Cardiac muscle cell (in vitro differentiated cells and primary cell): ENCODE data around the gene CANX. TPM values are rescaled to one million over a fixed set of nuclear protein-coding genes. Genes with fewer than 3 reads are reported as not detected.

Source experiments
- DNase-seq, 2 donors: peaks; one replicate each; pipeline versions ENCODE4 v3.0.0 to v3.0.0-alpha.2; 2010 to 2017; ENCODE audit warnings: low read depth in 1 of 2, low spot score in 1 of 2
- H3K27ac ChIP-seq: fragments of 200-600 bp; sonication (generic); 2 replicates; pipeline ENCODE4 v1.5.1; 2016
- H3K27me3 ChIP-seq: fragments of 200-600 bp; sonication (generic); 2 replicates; pipeline ENCODE4 v1.6.0; 2016; ENCODE audit warnings: control low read depth
- H3K36me3 ChIP-seq: fragments of 200-600 bp; sonication (generic); 2 replicates; pipeline ENCODE4 v1.5.1; 2016; ENCODE audit warnings: control low read depth
- H3K4me1 ChIP-seq: fragments of 200-600 bp; sonication (generic); 2 replicates; pipeline ENCODE4 v1.8.1; 2017; ENCODE audit warnings: low read depth, mild to moderate bottlenecking, mixed run types
- H3K4me3 ChIP-seq: fragments of 200-600 bp; sonication (generic); 2 replicates; pipeline ENCODE4 v1.5.1; 2016; ENCODE audit warnings: mild to moderate bottlenecking
- H3K9me3 ChIP-seq: fragments of 200-600 bp; sonication (generic); 2 replicates; pipeline ENCODE4 v1.5.1; 2017; ENCODE audit warnings: low read depth, mild to moderate bottlenecking, control low read depth
- polyA plus RNA-seq: library from polyadenylated mRNA; unstranded; fragments of >200 nt; fragmentation: Nextera tagmentation; extraction: Ambion mirVana; gene quantifications from 2 replicates; pipeline ENCODE4 v1.2.1, GENCODE V29; 2016
- total RNA-seq: library from RNA; depleted of rRNA; stranded (reverse); fragments of >200 nt; gene quantifications from 2 replicates; pipeline ENCODE4 v1.2.3, GENCODE V29; 2016
- TF ChIP-seq, protein P1 (sequence below): IDR thresholded peaks from 2 replicates; pipeline ENCODE4 v1.5.1; 2012; ENCODE audit warnings: low read depth, mild to moderate bottlenecking, low read length

CANX gene
- total and polyA plus RNA-seq, 2 experiments from 2014 or later = 319 to 358 TPM

DNA sequence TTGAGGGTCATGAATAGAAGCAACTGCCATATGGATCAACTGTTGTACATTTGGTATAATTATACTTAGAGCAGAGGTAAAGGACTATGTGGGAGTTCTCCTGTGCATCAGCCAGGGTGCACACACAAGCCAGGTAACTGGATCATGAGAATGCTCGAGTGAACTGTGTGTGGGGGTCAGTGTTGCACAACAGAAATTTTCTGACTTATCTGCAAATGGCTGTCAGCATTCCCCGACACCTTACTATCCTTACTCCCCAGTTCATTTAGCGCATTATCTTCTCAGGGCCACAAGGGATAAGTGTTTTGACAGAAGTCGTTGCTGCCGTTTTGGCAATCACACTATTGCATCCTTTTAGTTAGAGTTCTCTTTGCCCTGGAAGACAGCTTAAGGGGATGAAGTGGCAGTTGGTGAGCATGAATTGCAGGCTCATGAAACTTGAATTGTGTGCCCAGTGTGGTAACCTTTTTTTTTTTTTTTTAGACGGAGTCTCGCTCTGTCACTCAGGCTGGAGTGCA lies 1.7 kb downstream of the CANX start:
- peak; percentile 25 to 27 for DNase-seq
- no peaks in the 10 kb centered on the region for H3K9me3 ChIP-seq
- peak overlapping the region; percentile 91 for H3K4me3 ChIP-seq
- peaks cover 9% of the 10 kb centered on the region for H3K4me1 ChIP-seq
- peak overlapping the region; percentile 100 for H3K27ac ChIP-seq
- H3K27me3 ChIP-seq = no peaks in the 10 kb centered on the region
- TF ChIP-seq, protein P1, sequence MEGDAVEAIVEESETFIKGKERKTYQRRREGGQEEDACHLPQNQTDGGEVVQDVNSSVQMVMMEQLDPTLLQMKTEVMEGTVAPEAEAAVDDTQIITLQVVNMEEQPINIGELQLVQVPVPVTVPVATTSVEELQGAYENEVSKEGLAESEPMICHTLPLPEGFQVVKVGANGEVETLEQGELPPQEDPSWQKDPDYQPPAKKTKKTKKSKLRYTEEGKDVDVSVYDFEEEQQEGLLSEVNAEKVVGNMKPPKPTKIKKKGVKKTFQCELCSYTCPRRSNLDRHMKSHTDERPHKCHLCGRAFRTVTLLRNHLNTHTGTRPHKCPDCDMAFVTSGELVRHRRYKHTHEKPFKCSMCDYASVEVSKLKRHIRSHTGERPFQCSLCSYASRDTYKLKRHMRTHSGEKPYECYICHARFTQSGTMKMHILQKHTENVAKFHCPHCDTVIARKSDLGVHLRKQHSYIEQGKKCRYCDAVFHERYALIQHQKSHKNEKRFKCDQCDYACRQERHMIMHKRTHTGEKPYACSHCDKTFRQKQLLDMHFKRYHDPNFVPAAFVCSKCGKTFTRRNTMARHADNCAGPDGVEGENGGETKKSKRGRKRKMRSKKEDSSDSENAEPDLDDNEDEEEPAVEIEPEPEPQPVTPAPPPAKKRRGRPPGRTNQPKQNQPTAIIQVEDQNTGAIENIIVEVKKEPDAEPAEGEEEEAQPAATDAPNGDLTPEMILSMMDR = no peak
- peaks cover 2% of the 10 kb centered on the region for H3K36me3 ChIP-seq

DNA sequence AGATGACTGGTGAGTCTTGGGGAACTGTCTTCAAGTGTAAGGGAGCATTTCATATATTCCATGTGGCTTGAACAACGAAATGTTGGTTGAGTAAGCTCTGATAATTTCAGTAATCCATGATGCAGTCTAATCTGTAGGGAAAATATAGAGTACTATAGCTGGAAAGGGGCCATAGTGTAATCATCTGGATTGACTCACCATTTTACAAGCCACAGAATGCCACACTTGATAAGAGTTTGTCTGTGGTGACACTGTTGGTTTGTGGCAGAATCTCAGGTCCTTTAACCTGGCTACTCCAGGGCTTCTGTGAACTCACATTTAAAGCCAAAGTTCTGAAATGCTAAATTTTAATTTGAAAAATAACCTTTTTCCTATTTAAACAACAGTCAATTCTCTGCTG lies 17.5 kb downstream of the CANX start:
- Histone ChIP-seq H3K36me3 (peaks cover 72% of the 10 kb centered on the region), H3K4me1 (no peaks in the 10 kb centered on the region), H3K9me3 (no peaks in the 10 kb centered on the region), H3K27me3 (no peaks in the 10 kb centered on the region), H3K27ac (peak overlapping the region; percentile 39), H3K4me3 (no peak overlapping the region)
- TF ChIP-seq, protein P1 = no peak
- peak in 1 of 2 donors; percentile 16 for DNase-seq

DNA sequence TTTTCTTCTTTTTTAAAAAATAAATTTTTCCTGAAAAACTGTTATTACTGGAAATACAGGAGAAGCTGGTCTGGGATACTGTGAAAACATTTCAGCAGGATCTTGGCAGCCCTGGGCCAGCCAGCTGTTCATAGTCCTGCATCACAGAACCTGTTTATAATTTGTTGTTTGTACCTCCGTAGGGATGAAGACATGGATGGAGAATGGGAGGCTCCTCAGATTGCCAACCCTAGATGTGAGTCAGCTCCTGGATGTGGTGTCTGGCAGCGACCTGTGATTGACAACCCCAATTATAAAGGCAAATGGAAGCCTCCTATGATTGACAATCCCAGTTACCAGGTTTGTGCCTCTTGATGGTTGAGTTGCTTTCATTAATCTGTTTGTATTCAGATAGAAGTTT lies 21.5 kb downstream of the CANX start:
- Histone ChIP-seq H3K27me3 (no peaks in the 10 kb centered on the region), H3K9me3 (no peaks in the 10 kb centered on the region), H3K4me3 (no peak overlapping the region), H3K36me3 (peaks cover 93% of the 10 kb centered on the region), H3K4me1 (no peaks in the 10 kb centered on the region), H3K27ac (no peak overlapping the region)
- no peak for DNase-seq
- TF ChIP-seq, protein P1 = no peak

DNA sequence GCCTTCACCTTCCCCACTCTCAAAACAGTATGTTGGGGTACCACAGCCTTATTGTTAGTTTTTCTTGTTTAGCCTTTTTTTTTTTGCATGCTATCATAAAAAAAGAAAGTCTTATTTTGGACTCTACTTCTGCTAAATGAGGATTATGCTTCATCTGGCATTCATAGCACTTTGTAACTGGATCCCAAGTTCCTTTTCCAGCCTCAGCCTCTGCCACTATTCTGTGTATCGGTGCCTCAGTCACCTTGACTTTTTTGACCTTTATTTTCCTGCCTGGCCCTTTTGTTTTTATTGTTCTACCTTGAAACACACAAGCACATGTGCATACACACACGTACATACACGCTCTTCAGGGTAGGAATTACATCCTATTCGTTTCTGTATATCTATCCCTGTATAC lies 25.4 kb downstream of the CANX start:
- peaks cover 97% of the 10 kb centered on the region for H3K36me3 ChIP-seq
- H3K9me3 ChIP-seq = no peaks in the 10 kb centered on the region
- no peak overlapping the region for H3K27ac ChIP-seq
- no peaks in the 10 kb centered on the region for H3K27me3 ChIP-seq
- no peak overlapping the region for H3K4me3 ChIP-seq
- TF ChIP-seq, protein P1 = no peak
- H3K4me1 ChIP-seq = no peaks in the 10 kb centered on the region
- no peak for DNase-seq

DNA sequence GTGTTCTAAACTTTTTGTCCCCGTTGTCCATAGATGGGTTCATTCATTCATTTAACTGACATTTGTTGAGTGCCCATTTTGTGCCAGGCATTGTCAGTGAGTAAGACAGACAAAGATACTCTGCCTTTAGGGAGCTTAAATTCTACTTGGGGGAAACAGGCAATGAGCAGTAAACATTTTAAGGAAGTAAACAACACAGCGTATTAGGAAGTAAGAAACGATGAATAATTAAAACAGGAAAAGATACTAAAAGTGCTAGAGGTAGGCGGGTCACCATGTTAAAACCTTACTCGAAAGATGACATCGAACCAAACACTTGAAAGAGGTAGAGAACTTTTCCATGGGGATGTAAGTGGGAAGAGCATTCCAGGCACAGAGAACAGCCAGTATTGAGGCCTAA lies 28.3 kb downstream of the CANX start:
- peaks cover 76% of the 10 kb centered on the region for H3K36me3 ChIP-seq
- peak overlapping the region; percentile 55 for H3K27ac ChIP-seq
- no peaks in the 10 kb centered on the region for H3K9me3 ChIP-seq
- no peaks in the 10 kb centered on the region for H3K4me1 ChIP-seq
- no peak overlapping the region for H3K4me3 ChIP-seq
- H3K27me3 ChIP-seq = no peaks in the 10 kb centered on the region
- TF ChIP-seq, protein P1 = no peak
- no peak for DNase-seq
